Neural cell (in vitro differentiated cells): ENCODE measurements around the gene UMODL1. TPM values are rescaled to one million over a fixed set of nuclear protein-coding genes. Genes with fewer than 3 reads are reported as not detected.

Experiments
- H2AFZ ChIP-seq: fragments of 200-600, 300-800 bp; sonication (generic), shearing (Covaris generic); 2 replicates; pipeline ENCODE4 v1.6.0; 2014; ENCODE audit warnings: low read depth, mild to moderate bottlenecking, antibody characterized with exemption, low read length, moderate library complexity
- H3F3A ChIP-seq: fragments of 200-600 bp; shearing (Covaris generic); 2 replicates; pipeline ENCODE4 v1.6.1; 2016; ENCODE audit warnings: mild to moderate bottlenecking, moderate library complexity, mixed read lengths, antibody characterized with exemption, low read length; ENCODE audit not compliant: insufficient read depth, poor library complexity, severe bottlenecking
- H3K27ac ChIP-seq: fragments of 200-600, 300-800 bp; sonication (generic), shearing (Covaris generic); 2 replicates; pipeline ENCODE4 v1.5.1; 2014; ENCODE audit warnings: mild to moderate bottlenecking, low read length, moderate library complexity
- H3K27me3 ChIP-seq: fragments of 300-800, 200-600 bp; sonication (generic), shearing (Covaris generic); 2 replicates; pipeline ENCODE4 v1.6.0; 2014; ENCODE audit warnings: mild to moderate bottlenecking, low read depth, low read length, moderate library complexity; ENCODE audit not compliant: insufficient read depth
- H3K36me3 ChIP-seq: fragments of 300-800, 200-600 bp; sonication (generic), shearing (Covaris generic); 2 replicates; pipeline ENCODE4 v1.5.1; 2014; ENCODE audit warnings: mild to moderate bottlenecking, antibody characterized with exemption, low read length, moderate library complexity; ENCODE audit not compliant: insufficient read depth
- H3K4me2 ChIP-seq: fragments of 300-800, 200-600 bp; sonication (generic), shearing (Covaris generic); 2 replicates; pipeline ENCODE4 v1.6.0; 2014; ENCODE audit warnings: mild to moderate bottlenecking, low read length
- H3K4me3 ChIP-seq: fragments of 300-800, 200-600 bp; sonication (generic), shearing (Covaris generic); 2 replicates; pipeline ENCODE4 v1.5.1; 2014; ENCODE audit warnings: mild to moderate bottlenecking, low read length, moderate library complexity
- H3K79me2 ChIP-seq: fragments of 200-600 bp; shearing (Covaris generic); replicated peaks from 2 replicates; pipeline ENCODE4 v1.6.0; 2014; ENCODE audit warnings: mild to moderate bottlenecking, low read length, moderate library complexity; ENCODE audit not compliant: insufficient read depth
- H3K9ac ChIP-seq: fragments of 300-800, 200-600 bp; sonication (generic), shearing (Covaris generic); 2 replicates; pipeline ENCODE4 v1.6.1; 2016; ENCODE audit warnings: mild to moderate bottlenecking, low read length, mixed read lengths
- H3K9me2 ChIP-seq: fragments of 200-600 bp; shearing (Covaris generic); 2 replicates; pipeline ENCODE4 v1.6.1; 2016; ENCODE audit warnings: mild to moderate bottlenecking, low read length, mixed read lengths; ENCODE audit not compliant: insufficient read depth
- H3K9me3 ChIP-seq: fragments of 200-600, 300-800 bp; sonication (generic), shearing (Covaris generic); 2 replicates; pipeline ENCODE4 v1.6.1; 2016; ENCODE audit warnings: mild to moderate bottlenecking, mixed run types, low read length, moderate library complexity, mixed read lengths
- H4K20me1 ChIP-seq: fragments of 200-600 bp; shearing (Covaris generic); 2 replicates; pipeline ENCODE4 v1.6.1; 2016; ENCODE audit warnings: mild to moderate bottlenecking, mixed run types; ENCODE audit not compliant: insufficient read depth
- CTCF ChIP-seq: fragments of 450-650 bp; IDR thresholded peaks from 2 replicates; pipeline ENCODE4 v1.5.1; 2014; ENCODE audit warnings: antibody characterized with exemption, mild to moderate bottlenecking, moderate library complexity; ENCODE audit not compliant: poor library complexity, severe bottlenecking
- EP300 ChIP-seq: fragments of 450-650 bp; conservative IDR thresholded peaks from 2 replicates; pipeline ENCODE4 v1.6.1; 2014; ENCODE audit warnings: antibody characterized with exemption, mild to moderate bottlenecking, moderate library complexity; ENCODE audit not compliant: poor library complexity, severe bottlenecking
- EZH2 ChIP-seq: fragments of 200-600, 300-800 bp; shearing (Covaris generic), sonication (generic); IDR thresholded peaks from 2 replicates; pipeline ENCODE4 v1.6.1; 2014; ENCODE audit warnings: antibody characterized with exemption, low read length, borderline replicate concordance, mild to moderate bottlenecking; ENCODE audit not compliant: insufficient read depth, poor library complexity, severe bottlenecking
- MXI1 ChIP-seq: fragments of 450-650 bp; conservative IDR thresholded peaks from 2 replicates; pipeline ENCODE4 v1.6.1; 2014; ENCODE audit warnings: antibody characterized with exemption, mild to moderate bottlenecking; ENCODE audit not compliant: poor library complexity, severe bottlenecking
- POLR2AphosphoS5 ChIP-seq: IDR thresholded peaks from 2 replicates; pipeline ENCODE4 v1.6.1; 2012
- RAD21 ChIP-seq: fragments of 450-650 bp; conservative IDR thresholded peaks from 2 replicates; pipeline ENCODE4 v1.6.1; 2014; ENCODE audit warnings: antibody characterized with exemption, mild to moderate bottlenecking, moderate library complexity
- REST ChIP-seq: IDR thresholded peaks from 2 replicates; pipeline ENCODE4 v1.6.1; 2012; ENCODE audit warnings: borderline replicate concordance
- SMC3 ChIP-seq: fragments of 450-650 bp; conservative IDR thresholded peaks from 2 replicates; pipeline ENCODE4 v1.6.1; 2014; ENCODE audit warnings: antibody characterized with exemption, mild to moderate bottlenecking, moderate library complexity; ENCODE audit not compliant: poor library complexity
- TAF1 ChIP-seq: IDR thresholded peaks from 2 replicates; pipeline ENCODE4 v1.6.1; 2012; ENCODE audit warnings: low read depth
- polyA plus RNA-seq: library from polyadenylated mRNA; depleted of rRNA; stranded (reverse); fragments of >200 nt; gene quantifications from 2 replicates; pipeline ENCODE4 v1.2.3, GENCODE V29; 2014

Gene UMODL1
- polyA plus RNA-seq, 1 donor from 2014 or later: 0.11 TPM

GRCh38 chr21:42063571-42064521, 7.3 kb upstream of the UMODL1 start:
- Histone ChIP-seq H2AFZ (no peak overlapping the region), H3K4me2 (no peak overlapping the region), H3K79me2 (no peaks in the 10 kb centered on the region), H4K20me1 (no peaks in the 10 kb centered on the region), H3K27ac (no peak overlapping the region), H3K36me3 (no peaks in the 10 kb centered on the region), H3K9me3 (no peaks in the 10 kb centered on the region), H3K9ac (no peak overlapping the region), H3K4me3 (no peak overlapping the region), H3K27me3 (no peaks in the 10 kb centered on the region), H3F3A (no peaks in the 10 kb centered on the region), H3K9me2 (no peaks in the 10 kb centered on the region)
- TF ChIP-seq EP300 (no peak), CTCF (no peak), RAD21 (no peak), SMC3 (no peak), REST (no peak), MXI1 (no peak), TAF1 (no peak), EZH2 (no peak), POLR2AphosphoS5 (no peak)

GRCh38 chr21:42066521-42066920, 4.6 kb upstream of the UMODL1 start:
- Histone ChIP-seq H3K9ac (no peak overlapping the region), H2AFZ (no peak overlapping the region), H3K9me3 (no peaks in the 10 kb centered on the region), H3K27me3 (no peaks in the 10 kb centered on the region), H3K79me2 (no peaks in the 10 kb centered on the region), H3K27ac (no peak overlapping the region), H3K9me2 (no peaks in the 10 kb centered on the region), H3K4me2 (no peak overlapping the region), H3F3A (no peaks in the 10 kb centered on the region), H3K36me3 (no peaks in the 10 kb centered on the region), H3K4me3 (no peak overlapping the region), H4K20me1 (no peaks in the 10 kb centered on the region)
- no peak for TF ChIP-seq CTCF
- TF ChIP-seq RAD21: no peak
- no peak for TF ChIP-seq REST
- TF ChIP-seq MXI1: no peak
- TF ChIP-seq POLR2AphosphoS5: no peak
- no peak for TF ChIP-seq EZH2
- no peak for TF ChIP-seq SMC3
